ENCODE measurements around the gene SUPV3L1. TPM values are rescaled to one million over a fixed set of nuclear protein-coding genes. Genes with fewer than 3 reads are reported as not detected.
"Not testable (repeated sequence)": the region's sequence is repeated elsewhere in the genome, so short reads cannot be mapped to it uniquely, and the experiment has no call there.

Gene SUPV3L1
- total RNA-seq, 1 experiment from 2014 or later, result 57.3 TPM

GRCh38 chr10:69172241-69172982, 7.6 kb upstream of the SUPV3L1 start:
- H3K9me3 ChIP-seq (ENCODE audit: control insufficient read depth, low read depth, low read length), result no peaks in the 10 kb centered on the region
- no peak overlapping the region for H3K23ac ChIP-seq (ENCODE audit: insufficient read length, low read depth, low read length)
- no peaks in the 10 kb centered on the region for H3K27me3 ChIP-seq (ENCODE audit: insufficient read depth, low read length)
- no peak for TF ChIP-seq CTCF (conservative IDR thresholded peaks at IDR 0.05)
- H3K9me3 Mint-ChIP-seq, result no peaks in the 10 kb centered on the region; a peak in 1 of 5 replicates
- no peak overlapping the region for H2BK5ac ChIP-seq (ENCODE audit: insufficient read length, low read length)
- no peak overlapping the region for H3K27ac Mint-ChIP-seq
- no peak overlapping the region for H4K91ac ChIP-seq (ENCODE audit: insufficient read length, low read depth, low read length)
- WGBS (ENCODE audit: extremely low coverage, insufficient read length, low lambda C conversion rate), result no CpG with 5 or more reads among the region's 3 CpGs
- H3K14ac ChIP-seq (ENCODE audit: insufficient read depth, low read length), result no peak overlapping the region
- H3K4me1 ChIP-seq (ENCODE audit: insufficient read depth, low read length), result no peaks in the 10 kb centered on the region
- H4K8ac ChIP-seq (replicated peaks; ENCODE audit: insufficient read length, low read depth, low read length), result no peak overlapping the region
- no peak overlapping the region for H2BK20ac ChIP-seq (ENCODE audit: low read depth, low read length, poor library complexity, severe bottlenecking)
- H3K36me3 Mint-ChIP-seq (ENCODE audit: insufficient read depth in 1 of 3, low read depth in 3 of 3), result peaks cover 6 to 30% (median 28%) of the 10 kb centered on the region in 3 experiments; a peak in 5 of 7 replicates
- H4K5ac ChIP-seq (ENCODE audit: insufficient read length, low read depth, low read length), result no peak overlapping the region
- no peak overlapping the region for H3T11ph ChIP-seq (ENCODE audit: low read length)
- H3K4me2 ChIP-seq (ENCODE audit: insufficient read depth, insufficient read length, low read length), result no peak overlapping the region
- H2BK12ac ChIP-seq (ENCODE audit: insufficient read length, low read depth, low read length), result no peak overlapping the region
- no peak overlapping the region for H3K9ac ChIP-seq (ENCODE audit: extremely low read depth, insufficient read length, low read length)
- H2AK5ac ChIP-seq (ENCODE audit: insufficient read length, low read length), result no peak overlapping the region
- H3K79me1 ChIP-seq (ENCODE audit: insufficient read depth, low read depth, low read length, poor library complexity, severe bottlenecking), result no peaks in the 10 kb centered on the region
- H4K20me1 ChIP-seq (ENCODE audit: control insufficient read depth, insufficient read depth, insufficient read length), result no peaks in the 10 kb centered on the region
- no peaks in the 10 kb centered on the region for H3K4me1 Mint-ChIP-seq
- no peaks in the 10 kb centered on the region for H3K27me3 Mint-ChIP-seq (ENCODE audit: low read depth)
- H3K18ac ChIP-seq (ENCODE audit: insufficient read length, low read depth, low read length), result no peak overlapping the region
- H3K4ac ChIP-seq (ENCODE audit: low read depth, low read length), result no peak overlapping the region
- no peak overlapping the region for H2AFZ ChIP-seq (ENCODE audit: low read length)
- H3K79me2 ChIP-seq (ENCODE audit: insufficient read depth, low read length), result no peaks in the 10 kb centered on the region
- H3K56ac ChIP-seq (ENCODE audit: insufficient read length, low read depth, low read length), result no peak overlapping the region
- no peak for DNase-seq
- H3K27ac ChIP-seq (ENCODE audit: insufficient read length, low read depth, low read length), result no peak overlapping the region
- no peak overlapping the region for H2BK15ac ChIP-seq (ENCODE audit: low read depth, low read length)
- H3K4me3 Mint-ChIP-seq, result no peak overlapping the region
- no peak overlapping the region for H2BK120ac ChIP-seq (ENCODE audit: low read depth, low read length, poor library complexity, severe bottlenecking)
- no peaks in the 10 kb centered on the region for H3K23me2 ChIP-seq (ENCODE audit: insufficient read length, low read depth, low read length, poor library complexity, severe bottlenecking)

GRCh38 chr10:69175326-69175725, 4.7 kb upstream of the SUPV3L1 start:
- not testable (repeated sequence) for H3K9ac ChIP-seq (ENCODE audit: extremely low read depth, insufficient read length, low read length); H3K79me2 ChIP-seq (ENCODE audit: insufficient read depth, low read length); H4K8ac ChIP-seq (replicated peaks; ENCODE audit: insufficient read length, low read depth, low read length); H4K20me1 ChIP-seq (ENCODE audit: control insufficient read depth, insufficient read depth, insufficient read length); H3K23ac ChIP-seq (ENCODE audit: insufficient read length, low read depth, low read length); H3K27me3 ChIP-seq (ENCODE audit: insufficient read depth, low read length); H2AFZ ChIP-seq (ENCODE audit: low read length); H3T11ph ChIP-seq (ENCODE audit: low read length); DNase-seq; H3K4me1 ChIP-seq (ENCODE audit: insufficient read depth, low read length); H2BK20ac ChIP-seq (ENCODE audit: low read depth, low read length, poor library complexity, severe bottlenecking); H4K5ac ChIP-seq (ENCODE audit: insufficient read length, low read depth, low read length); H3K4ac ChIP-seq (ENCODE audit: low read depth, low read length); H2AK5ac ChIP-seq (ENCODE audit: insufficient read length, low read length); H3K79me1 ChIP-seq (ENCODE audit: insufficient read depth, low read depth, low read length, poor library complexity, severe bottlenecking); H3K27me3 Mint-ChIP-seq (ENCODE audit: low read depth); H3K18ac ChIP-seq (ENCODE audit: insufficient read length, low read depth, low read length); H3K4me1 Mint-ChIP-seq; H2BK12ac ChIP-seq (ENCODE audit: insufficient read length, low read depth, low read length); H2BK15ac ChIP-seq (ENCODE audit: low read depth, low read length); H2BK5ac ChIP-seq (ENCODE audit: insufficient read length, low read length); H3K27ac Mint-ChIP-seq; H3K4me2 ChIP-seq (ENCODE audit: insufficient read depth, insufficient read length, low read length); H3K23me2 ChIP-seq (ENCODE audit: insufficient read length, low read depth, low read length, poor library complexity, severe bottlenecking); H4K91ac ChIP-seq (ENCODE audit: insufficient read length, low read depth, low read length); H3K56ac ChIP-seq (ENCODE audit: insufficient read length, low read depth, low read length); H3K9me3 Mint-ChIP-seq; H2BK120ac ChIP-seq (ENCODE audit: low read depth, low read length, poor library complexity, severe bottlenecking); H3K4me3 Mint-ChIP-seq; H3K9me3 ChIP-seq (ENCODE audit: control insufficient read depth, low read depth, low read length); H3K14ac ChIP-seq (ENCODE audit: insufficient read depth, low read length); H3K27ac ChIP-seq (ENCODE audit: insufficient read length, low read depth, low read length)
- WGBS (ENCODE audit: extremely low coverage, insufficient read length, low lambda C conversion rate), result no CpG with 5 or more reads among the region's 4 CpGs
- peaks cover 2 to 25% (median 15%) of the 10 kb centered on the region in 3 experiments; a peak in 5 of 7 replicates for H3K36me3 Mint-ChIP-seq (ENCODE audit: insufficient read depth in 1 of 3, low read depth in 3 of 3)

Data from H9 (cell line).